GM10248 (cell line): Measurements from ENCODE around the gene SUMO1.

Experiments used
- CTCF ChIA-PET: fragments of 300-600 bp; sonication (Branson Sonifier 250); formaldehyde crosslinking; extraction: SDS; loops from one replicate; lab custom pipeline; 2021; ENCODE audit warnings: antibody characterized with exemption; lab: Yijun Ruan, JAX
- POLR2A ChIA-PET: fragments of 350-650 bp; sonication (Branson Sonifier 250); formaldehyde crosslinking; extraction: SDS; loops from one replicate; lab custom pipeline; 2020; ENCODE audit warnings: antibody characterized with exemption; lab: Yijun Ruan, JAX
- DNase-seq: peaks from one replicate; pipeline ENCODE4 v3.0.0; 2012; ENCODE audit errors: extremely low spot score
- TF ChIP-seq, protein P1 (sequence below): IDR thresholded peaks from 2 replicates; pipeline ENCODE4 v1.5.1; 2012; ENCODE audit warnings: mild to moderate bottlenecking, low read depth; ENCODE audit errors: extremely low read depth, missing control alignments, control extremely low read depth

The SUMO1 gene

DNA sequence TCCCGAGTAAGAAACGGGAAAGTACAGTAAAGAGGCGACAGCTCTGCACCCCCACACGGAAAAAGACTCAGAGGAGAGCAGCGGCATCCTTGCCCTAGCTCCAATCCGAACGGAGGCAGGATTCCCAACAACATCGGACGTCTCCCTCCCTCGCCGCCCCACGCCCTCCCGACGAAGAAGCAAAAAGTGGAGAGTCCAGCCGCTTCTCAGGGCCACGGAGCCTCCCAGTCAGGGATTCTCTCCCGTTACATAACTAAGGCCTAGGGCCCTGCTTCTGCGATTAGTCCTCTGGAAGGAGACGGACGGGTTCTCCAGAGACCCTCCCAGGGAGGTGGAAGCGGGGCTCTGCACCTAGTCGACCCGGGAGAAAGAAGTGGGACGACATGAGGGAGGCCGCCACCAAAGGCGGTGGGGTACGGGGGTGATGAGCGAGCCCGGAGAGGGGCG lies 587 bp downstream of the SUMO1 start:
- ChIA-PET POLR2A (interaction anchor here (0.7 kb wide), 1 partner anchor 253 kb away, joined by 4 read pairs; no protein-coding TSS in a partner anchor), CTCF (interaction anchor here (1.4 to 2.2 kb wide), 3 partner anchors 13 to 29 kb away, joined by 3 to 6 read pairs (median 5); no protein-coding TSS in a partner anchor)
- TF ChIP-seq, protein P1, sequence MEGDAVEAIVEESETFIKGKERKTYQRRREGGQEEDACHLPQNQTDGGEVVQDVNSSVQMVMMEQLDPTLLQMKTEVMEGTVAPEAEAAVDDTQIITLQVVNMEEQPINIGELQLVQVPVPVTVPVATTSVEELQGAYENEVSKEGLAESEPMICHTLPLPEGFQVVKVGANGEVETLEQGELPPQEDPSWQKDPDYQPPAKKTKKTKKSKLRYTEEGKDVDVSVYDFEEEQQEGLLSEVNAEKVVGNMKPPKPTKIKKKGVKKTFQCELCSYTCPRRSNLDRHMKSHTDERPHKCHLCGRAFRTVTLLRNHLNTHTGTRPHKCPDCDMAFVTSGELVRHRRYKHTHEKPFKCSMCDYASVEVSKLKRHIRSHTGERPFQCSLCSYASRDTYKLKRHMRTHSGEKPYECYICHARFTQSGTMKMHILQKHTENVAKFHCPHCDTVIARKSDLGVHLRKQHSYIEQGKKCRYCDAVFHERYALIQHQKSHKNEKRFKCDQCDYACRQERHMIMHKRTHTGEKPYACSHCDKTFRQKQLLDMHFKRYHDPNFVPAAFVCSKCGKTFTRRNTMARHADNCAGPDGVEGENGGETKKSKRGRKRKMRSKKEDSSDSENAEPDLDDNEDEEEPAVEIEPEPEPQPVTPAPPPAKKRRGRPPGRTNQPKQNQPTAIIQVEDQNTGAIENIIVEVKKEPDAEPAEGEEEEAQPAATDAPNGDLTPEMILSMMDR = no peak
- peak; percentile 31 for DNase-seq

DNA sequence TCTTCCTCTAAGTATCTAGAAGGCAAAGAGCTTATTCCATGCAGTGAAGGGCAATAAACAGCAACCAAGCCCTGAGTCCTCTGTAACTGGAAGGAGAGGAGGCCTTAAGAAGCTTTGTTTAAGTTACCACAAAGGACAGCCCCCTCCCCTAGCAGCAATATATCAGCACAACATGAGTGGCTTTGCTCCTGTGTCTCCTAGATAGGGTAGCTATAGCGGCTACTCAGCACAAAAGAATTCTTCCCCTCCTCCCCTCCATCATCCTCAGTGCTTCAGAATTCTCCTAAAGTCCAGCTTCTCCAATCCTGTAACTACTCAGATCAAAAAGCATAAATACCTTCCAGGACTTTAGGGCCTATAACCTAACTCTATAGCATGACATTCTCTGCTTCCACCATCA lies 16.5 kb downstream of the SUMO1 start:
- no peak for DNase-seq
- TF ChIP-seq, protein P1 = no peak
- ChIA-PET CTCF (interaction anchor here (0.9 to 1.4 kb wide), 5 partner anchors 14 to 45 kb away, joined by 3 to 5 read pairs (median 3); no protein-coding TSS in a partner anchor), POLR2A (no interaction called here)

DNA sequence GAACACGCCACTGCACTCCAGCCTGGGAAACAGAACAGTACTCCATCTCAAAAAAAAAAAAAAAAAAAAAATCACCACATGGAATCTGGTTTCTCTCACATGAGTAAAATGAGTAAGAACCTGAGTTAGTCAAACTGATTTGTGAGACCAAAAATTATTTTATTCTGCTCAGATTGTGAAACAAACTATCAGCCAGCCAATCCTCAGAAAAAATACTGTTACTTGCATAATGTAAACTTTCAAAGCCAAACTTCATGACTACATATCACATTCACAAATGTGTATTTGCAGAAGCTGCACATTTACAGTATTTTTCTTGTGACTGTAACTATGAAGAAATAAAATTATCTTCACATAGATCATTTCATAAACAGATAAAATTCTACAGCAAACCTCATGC lies 23.2 kb downstream of the SUMO1 start:
- TF ChIP-seq, protein P1 = no peak
- CTCF ChIA-PET = no interaction called here
- POLR2A ChIA-PET = no interaction called here
- DNase-seq = no peak

DNA sequence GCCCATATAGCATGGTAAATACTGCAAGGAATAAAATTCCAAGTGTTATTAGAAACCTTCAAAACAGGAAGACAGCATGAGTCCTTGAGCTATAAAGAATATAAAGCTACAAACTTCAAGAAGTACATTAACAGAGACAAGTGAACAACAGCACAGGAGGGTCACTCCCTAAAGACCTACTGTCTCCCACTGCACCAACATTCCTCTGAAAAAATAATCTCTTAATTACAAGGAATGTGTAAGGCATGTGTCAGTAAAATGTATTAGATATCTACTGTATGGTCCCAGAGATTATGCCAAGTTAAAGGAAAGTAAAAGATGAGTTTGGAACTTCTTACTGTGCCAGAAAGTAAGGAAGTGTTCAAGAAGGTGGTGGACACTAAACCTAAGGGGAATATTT lies 29.9 kb downstream of the SUMO1 start:
- CTCF ChIA-PET = interaction anchor here (1.1 to 1.2 kb wide), 2 partner anchors 13 to 16 kb away, joined by 3 to 4 read pairs; no protein-coding TSS in a partner anchor
- DNase-seq = no peak
- TF ChIP-seq, protein P1 = no peak
- POLR2A ChIA-PET = interaction anchor here (0.6 kb wide), 1 partner anchor 33 kb away, joined by 4 read pairs; no protein-coding TSS in a partner anchor

DNA sequence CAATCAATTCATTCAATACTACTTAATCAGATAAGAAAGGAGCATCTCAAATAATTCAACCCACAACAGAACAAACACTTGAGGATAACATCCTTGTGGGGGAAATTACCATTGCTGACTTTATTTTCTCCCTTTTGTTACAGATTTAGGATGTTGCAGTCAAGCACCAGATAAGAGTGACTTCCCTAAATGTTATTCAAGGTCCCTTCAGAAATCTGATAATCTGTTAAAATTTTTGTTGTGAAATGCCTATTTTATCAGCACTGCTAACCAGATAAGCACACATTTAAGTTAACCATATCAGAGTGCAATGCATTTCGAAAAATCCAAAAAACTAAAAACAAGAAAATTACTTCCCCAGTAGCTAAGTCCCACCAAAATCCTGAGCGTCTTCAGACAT lies 33.5 kb downstream of the SUMO1 start:
- CTCF ChIA-PET = interaction anchor here (1.7 kb wide), 1 partner anchor 13 kb away, joined by 4 read pairs; no protein-coding TSS in a partner anchor

DNA sequence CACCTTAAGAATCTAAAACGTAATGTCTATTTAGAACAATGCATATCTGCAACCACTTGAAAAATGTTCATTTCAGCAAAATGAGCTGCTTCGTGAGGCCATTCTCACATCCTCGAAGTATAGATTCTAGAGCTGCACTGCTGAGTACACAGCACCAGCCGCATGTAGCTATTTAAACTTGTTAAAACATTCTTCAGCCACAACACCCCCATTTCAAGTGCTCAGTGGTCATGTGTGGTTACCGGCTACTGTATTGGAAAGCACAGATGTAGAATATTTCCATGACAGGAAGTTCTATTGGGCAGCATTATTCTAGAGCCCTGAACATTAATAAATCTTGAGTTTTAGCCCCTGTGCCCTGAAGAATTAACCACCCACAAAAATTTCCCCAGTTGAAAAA lies 35.0 kb downstream of the SUMO1 start:
- no peak for DNase-seq
- TF ChIP-seq, protein P1 = no peak
- CTCF ChIA-PET = interaction anchor here (1.0 kb wide), 1 partner anchor 24 kb away, joined by 3 read pairs; no protein-coding TSS in a partner anchor
- POLR2A ChIA-PET = no interaction called here

More for the DNA sequence above, 33.5 kb downstream of the SUMO1 start:
- TF ChIP-seq, protein P1 = no peak
- DNase-seq = no peak
- POLR2A ChIA-PET = no interaction called here
